Frontal cortex (tissue), 4 donors: ENCODE data around the gene HHEX. TPM values are rescaled to one million over a fixed set of nuclear protein-coding genes. Genes with fewer than 3 reads are reported as not detected.
"Not testable (repeated sequence)": the region's sequence is repeated elsewhere in the genome, so short reads cannot be mapped to it uniquely, and the experiment has no call there.

Experiments
- DNase-seq, 2 donors: peaks; one replicate each; pipeline ENCODE4 v3.0.0; 2012; ENCODE audit warnings: low spot score in 2 of 2
- FAIRE-seq: peaks from 2 replicates; lab custom pipeline; 2012; peaks lifted over from hg19 to GRCh38; lab: Jason Lieb, UNC
- small RNA-seq: library from RNA; depleted of rRNA; stranded (forward); fragments of <200 nt; gene quantifications from one replicate; pipeline ENCODE3, GENCODE V24; 2014
- total RNA-seq: library from RNA; depleted of rRNA; stranded (reverse); fragments of >200 nt; gene quantifications from one replicate; pipeline ENCODE4 v1.2.3, GENCODE V29; 2014
- donor health status: control.
- donor health status: control.
- donor health status: control.

HHEX gene
- total RNA-seq, 1 donor from 2014 or later: 0.82 TPM

- FAIRE-seq (no peak), DNase-seq (no peak)
Measured at GRCh38 chr10:92727550-92727949, 37.8 kb downstream of the HHEX start.

DNA sequence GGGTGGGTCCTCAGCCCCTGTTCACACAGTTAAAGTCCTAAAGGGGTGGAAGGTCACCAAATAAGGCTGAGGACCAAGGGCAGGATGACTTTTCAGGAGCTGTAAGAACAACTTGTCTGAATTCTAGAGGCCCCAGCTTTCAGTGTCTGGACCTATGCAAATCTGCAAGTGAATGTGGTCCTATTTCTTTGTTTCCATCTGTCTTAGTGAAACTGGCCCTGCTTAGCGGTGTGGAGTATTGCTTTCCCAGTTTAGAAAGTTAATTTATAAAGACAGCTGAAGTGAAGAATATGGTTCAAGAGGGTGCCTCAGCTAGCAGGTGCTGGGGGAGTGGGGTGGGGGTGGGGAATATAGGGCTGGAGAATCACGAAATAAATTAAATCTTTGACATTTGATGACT, 40.1 kb downstream of the HHEX start:
- no peak for DNase-seq
- FAIRE-seq: no peak

DNA sequence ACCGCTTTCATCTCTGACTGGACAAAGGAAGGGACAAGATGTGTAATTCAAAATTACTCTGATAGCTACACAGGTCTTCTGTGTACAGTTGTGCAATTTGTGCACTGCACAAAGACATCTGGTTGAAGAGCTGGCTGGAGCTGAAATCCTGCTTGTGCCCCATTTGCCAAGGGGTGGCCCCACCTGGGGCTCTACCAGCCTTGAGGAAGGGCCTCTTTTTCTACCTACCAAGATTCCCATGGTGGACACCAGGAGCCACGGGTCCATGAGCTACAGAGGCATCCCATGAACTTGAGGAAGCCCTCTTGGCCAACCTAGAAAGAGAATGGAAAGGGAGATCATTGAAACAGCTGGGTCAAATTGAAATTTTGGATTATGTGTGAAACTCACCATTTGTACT, 43.2 kb downstream of the HHEX start:
- no peak for FAIRE-seq
- no peak for DNase-seq

DNA sequence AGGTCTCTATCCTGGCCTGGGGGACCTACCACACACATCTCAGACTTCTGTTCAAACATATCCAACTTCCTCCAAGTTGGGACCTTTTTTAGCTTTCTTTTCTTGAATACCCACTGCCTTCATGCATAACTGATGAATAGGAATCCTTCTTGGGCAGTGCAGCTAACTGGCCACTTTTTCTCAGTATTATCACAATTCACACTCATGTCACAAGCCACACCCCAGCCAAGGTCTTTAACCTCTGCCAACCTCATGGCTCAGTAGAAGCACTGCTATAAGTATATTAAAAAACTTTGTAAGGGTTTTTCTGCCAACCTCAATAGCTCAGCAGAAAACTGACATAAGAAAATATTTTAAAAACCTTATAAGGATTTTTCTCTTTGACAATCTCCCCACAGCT, 44.5 kb downstream of the HHEX start:
- DNase-seq: no peak
- FAIRE-seq: no peak

- FAIRE-seq: no peak
- DNase-seq: no peak
Measured at GRCh38 chr10:92735938-92736337, 46.2 kb downstream of the HHEX start.

DNA sequence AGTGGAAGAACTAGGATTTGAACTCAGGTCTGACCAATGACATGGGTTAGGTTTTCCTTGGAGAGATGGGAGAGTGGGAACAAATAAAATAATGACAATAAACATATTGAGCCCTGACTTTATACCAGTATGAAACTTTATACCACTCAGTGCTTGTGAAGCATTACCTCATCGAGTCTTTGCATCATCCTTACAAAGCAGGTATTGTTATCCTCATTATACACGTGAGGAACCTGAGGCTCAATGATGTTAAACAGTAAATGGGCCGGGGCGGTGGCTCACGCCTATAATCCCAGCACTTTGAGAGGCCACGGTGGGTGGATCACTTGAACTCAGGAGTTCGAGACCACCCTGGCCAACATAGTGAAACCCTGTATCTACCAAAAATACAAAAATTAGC, 47.7 kb downstream of the HHEX start:
- no peak for DNase-seq
- no peak for FAIRE-seq

DNA sequence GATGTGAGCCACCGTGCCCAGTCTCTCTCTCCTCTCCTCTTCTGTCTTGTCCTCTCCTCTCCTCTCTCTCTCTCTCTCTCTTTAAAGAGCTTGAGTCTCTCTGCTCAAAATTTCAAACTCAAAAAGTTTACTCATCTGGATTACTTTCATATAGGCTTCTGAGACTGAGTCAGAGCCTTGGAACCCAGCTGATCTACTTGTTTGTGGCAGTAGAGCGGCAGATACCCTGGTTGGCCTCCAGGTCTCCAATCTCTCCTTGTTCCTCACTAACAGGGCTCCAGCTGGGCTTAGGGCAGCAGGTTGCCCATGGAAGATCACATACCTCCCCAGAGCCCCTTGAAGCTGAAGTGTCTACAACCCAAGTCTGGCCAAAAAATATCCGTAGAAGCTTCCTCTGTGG, 51.0 kb downstream of the HHEX start:
- no peak for FAIRE-seq
- no peak for DNase-seq

DNA sequence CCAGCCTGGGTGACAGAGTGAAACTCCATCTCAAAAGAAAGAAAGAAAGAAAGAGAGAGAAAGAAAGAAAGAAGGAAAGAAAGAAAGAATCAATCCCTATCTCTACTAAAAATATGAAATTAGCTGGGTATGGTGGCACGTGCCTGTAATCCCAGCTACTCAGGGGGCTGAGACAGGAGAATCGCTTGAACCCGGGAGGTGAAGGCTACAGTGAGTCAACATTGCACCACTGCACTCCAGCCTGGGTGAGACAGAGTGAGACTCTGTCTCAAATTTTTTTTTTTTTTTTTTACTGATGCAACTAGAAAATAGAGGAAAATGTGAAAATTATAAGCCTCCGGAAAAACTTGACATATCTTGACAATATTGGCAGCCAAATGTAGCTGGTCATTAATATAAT, 52.0 kb downstream of the HHEX start:
- not testable (repeated sequence) for FAIRE-seq, DNase-seq

DNA sequence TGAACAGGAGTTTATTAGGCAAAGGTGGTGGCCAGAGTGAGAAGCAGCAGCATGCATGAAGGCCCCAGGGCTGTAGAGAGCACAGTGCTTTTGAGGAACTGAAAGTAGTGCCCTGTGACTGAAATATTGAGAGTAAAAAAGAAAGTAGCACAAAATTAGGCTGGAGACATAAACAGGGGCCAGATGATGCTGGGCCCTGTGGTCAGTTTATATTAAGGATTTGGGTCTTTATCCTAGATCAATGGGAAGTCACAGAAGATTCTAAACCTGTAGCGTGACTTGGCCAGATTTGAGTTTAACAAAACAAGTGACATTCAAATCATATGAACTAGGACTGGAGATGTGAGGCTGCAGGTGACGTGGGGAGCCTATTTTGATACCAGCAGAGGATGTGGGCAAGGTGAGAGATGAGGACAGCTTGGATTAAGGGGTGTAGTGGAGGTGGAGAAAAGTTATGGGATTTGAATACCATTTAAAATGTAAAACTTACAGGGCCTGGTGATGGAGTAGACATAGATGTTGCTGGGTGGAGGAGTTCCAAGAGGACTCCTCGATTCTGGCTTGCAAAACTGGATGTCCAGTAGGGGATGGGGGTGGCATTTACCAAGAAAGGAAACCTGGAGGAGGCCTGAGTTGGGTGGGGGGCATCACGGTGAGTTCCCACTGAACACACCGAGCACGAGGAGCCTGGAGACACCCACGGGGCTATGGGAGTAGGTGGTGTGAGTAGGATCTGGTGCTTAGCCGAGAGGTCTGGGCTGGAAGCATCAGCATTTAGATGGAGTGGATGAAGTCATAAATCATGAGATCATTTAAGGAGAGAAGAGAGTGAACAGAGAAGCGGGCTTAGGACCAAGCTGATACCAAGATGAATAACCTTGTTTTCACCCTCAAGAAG, 52.8 kb downstream of the HHEX start:
- no peak for DNase-seq
- FAIRE-seq: no peak

Small RNA genes lying within 50 kb of the gene (small RNA-seq; reads per million reads assigned to genes)
- not detected for gene RF00019
- not detected for gene RN7SL644P

Other genes with a start within 250 kb of the HHEX start
- gene IDE, start 115.9 kb upstream of the HHEX start, total RNA-seq: 15.9 TPM
- 5.3 TPM for gene KIF11, start 96.8 kb upstream of the HHEX start, total RNA-seq
- 113 TPM for gene EXOC6, start 158.6 kb downstream of the HHEX start, total RNA-seq